Activated T-cell treated with anti-CD3 and anti-CD28 coated beads, Interleukin-2, amount 50 U/mL, for 72 hours (primary cell): ENCODE data around the gene TNFSF4. TPM values are rescaled to one million over a fixed set of nuclear protein-coding genes. Genes with fewer than 3 reads are reported as not detected.
A peak's percentile ranks its signal among the peaks of the same experiment; 100 is the strongest.

ENCODE experiments used
- ATAC-seq, 2 donors: fragments of 150-1000 bp; cut with Tn5 transposase; replicated peaks in 1 of 2; 2 replicates each; pipeline ENCODE4 v1.10.0; 2021; ENCODE audit warnings: moderate library complexity in 2 of 2, mild to moderate bottlenecking in 1 of 2
- DNase-seq, 2 donors: peaks; one replicate each; pipeline ENCODE4 v3.0.0; 2021 to 2022; ENCODE audit warnings: mixed read lengths in 1 of 2
- H3K27ac Mint-ChIP-seq: one replicate; pipeline ENCODE4 v1.8.0; 2022; ENCODE audit warnings: mild to moderate bottlenecking, moderate library complexity, mixed read lengths
- H3K27me3 Mint-ChIP-seq: one replicate; pipeline ENCODE4 v1.8.0; 2022; ENCODE audit warnings: low read depth, mixed read lengths
- H3K36me3 Mint-ChIP-seq, 2 donors: one replicate each; pipeline ENCODE4 v1.8.0; 2022; ENCODE audit warnings: mixed read lengths in 2 of 2, mild to moderate bottlenecking in 1 of 2; ENCODE audit not compliant: insufficient read depth in 2 of 2
- H3K4me1 Mint-ChIP-seq: one replicate; pipeline ENCODE4 v1.8.0; 2022; ENCODE audit warnings: low read depth, mixed read lengths
- H3K4me3 Mint-ChIP-seq, 2 donors: one replicate each; pipeline ENCODE4 v1.8.0; 2022; ENCODE audit warnings: mild to moderate bottlenecking in 2 of 2, mixed read lengths in 2 of 2, moderate library complexity in 2 of 2
- H3K9me3 Mint-ChIP-seq, 2 donors: one replicate each; pipeline ENCODE4 v1.8.0; 2022; ENCODE audit warnings: mixed read lengths in 2 of 2
- total RNA-seq, 2 donors: library from RNA; stranded (reverse); gene quantifications; one replicate each; pipeline ENCODE4 v1.2.3, GENCODE V29; 2022

The TNFSF4 gene
- total RNA-seq, 2 donors from 2014 or later = 2.0 to 2.4 TPM

- no peaks in the 10 kb centered on the region for H3K36me3 Mint-ChIP-seq
- H3K4me1 Mint-ChIP-seq = peaks cover 51% of the 10 kb centered on the region
- H3K27me3 Mint-ChIP-seq = peaks cover 53% of the 10 kb centered on the region
- peak overlapping the region; percentile 56 to 67 for H3K4me3 Mint-ChIP-seq
- peak overlapping the region; percentile 2 for H3K27ac Mint-ChIP-seq
- DNase-seq (peak in 1 of 2 donors; percentile 7), ATAC-seq (peak; percentile 71 to 74)
- no peaks in the 10 kb centered on the region for H3K9me3 Mint-ChIP-seq
Observed at GRCh38 chr1:173205146-173206051, 1.7 kb downstream of the TNFSF4 start.

- Mint-ChIP-seq H3K36me3 (no peaks in the 10 kb centered on the region), H3K9me3 (no peaks in the 10 kb centered on the region), H3K4me3 (no peak overlapping the region), H3K27me3 (peaks cover 52% of the 10 kb centered on the region), H3K4me1 (peaks cover 51% of the 10 kb centered on the region), H3K27ac (no peak overlapping the region)
- ATAC-seq = no peak
- no peak for DNase-seq
Observed at GRCh38 chr1:173204693-173205092, 2.4 kb downstream of the TNFSF4 start.

- H3K27me3 Mint-ChIP-seq = peaks cover 55% of the 10 kb centered on the region
- no peaks in the 10 kb centered on the region for H3K9me3 Mint-ChIP-seq
- H3K4me1 Mint-ChIP-seq = peaks cover 44% of the 10 kb centered on the region
- peak in 1 of 2 donors; percentile 13 for DNase-seq
- no peak overlapping the region for H3K27ac Mint-ChIP-seq
- H3K36me3 Mint-ChIP-seq = no peaks in the 10 kb centered on the region
- no peak overlapping the region for H3K4me3 Mint-ChIP-seq
- ATAC-seq = no peak
Observed at GRCh38 chr1:173202424-173203145, 4.5 kb downstream of the TNFSF4 start.

GRCh38 chr1:173201969-173202368 lies 5.2 kb downstream of the TNFSF4 start:
- no peak overlapping the region for H3K27ac Mint-ChIP-seq
- H3K36me3 Mint-ChIP-seq = no peaks in the 10 kb centered on the region
- no peaks in the 10 kb centered on the region for H3K9me3 Mint-ChIP-seq
- DNase-seq (no peak), ATAC-seq (no peak)
- peaks cover 55% of the 10 kb centered on the region for H3K27me3 Mint-ChIP-seq
- no peak overlapping the region for H3K4me3 Mint-ChIP-seq
- H3K4me1 Mint-ChIP-seq = peaks cover 38% of the 10 kb centered on the region

GRCh38 chr1:173195596-173196088 lies 11.5 kb downstream of the TNFSF4 start:
- ATAC-seq = peak; percentile 91 to 93
- H3K36me3 Mint-ChIP-seq = peaks cover 0 to 3% of the 10 kb centered on the region in 2 donors
- peak overlapping the region in 1 of 2 donors; percentile 29 for H3K4me3 Mint-ChIP-seq
- H3K27me3 Mint-ChIP-seq = peaks cover 39% of the 10 kb centered on the region
- DNase-seq = peak; percentile 70 to 79
- H3K4me1 Mint-ChIP-seq = peaks cover 18% of the 10 kb centered on the region
- H3K27ac Mint-ChIP-seq = no peak overlapping the region
- no peaks in the 10 kb centered on the region for H3K9me3 Mint-ChIP-seq

- Mint-ChIP-seq H3K27me3 (peaks cover 29% of the 10 kb centered on the region), H3K36me3 (peaks cover 0 to 3% of the 10 kb centered on the region in 2 donors), H3K9me3 (no peaks in the 10 kb centered on the region), H3K4me3 (no peak overlapping the region), H3K4me1 (peaks cover 24% of the 10 kb centered on the region), H3K27ac (no peak overlapping the region)
- ATAC-seq (no peak), DNase-seq (no peak)
Observed at GRCh38 chr1:173193639-173194038, 13.5 kb downstream of the TNFSF4 start.

GRCh38 chr1:173191011-173191705 lies 16.0 kb downstream of the TNFSF4 start:
- ATAC-seq (no peak), DNase-seq (no peak)
- H3K4me3 Mint-ChIP-seq = no peak overlapping the region
- peaks cover 0 to 3% of the 10 kb centered on the region in 2 donors for H3K36me3 Mint-ChIP-seq
- no peak overlapping the region for H3K27ac Mint-ChIP-seq
- peaks cover 19% of the 10 kb centered on the region for H3K4me1 Mint-ChIP-seq
- H3K27me3 Mint-ChIP-seq = peaks cover 15% of the 10 kb centered on the region
- H3K9me3 Mint-ChIP-seq = no peaks in the 10 kb centered on the region

- Mint-ChIP-seq H3K36me3 (peaks cover 0 to 3% of the 10 kb centered on the region in 2 donors), H3K27me3 (peaks cover 15% of the 10 kb centered on the region), H3K4me3 (no peak overlapping the region), H3K4me1 (peaks cover 11% of the 10 kb centered on the region), H3K9me3 (no peaks in the 10 kb centered on the region), H3K27ac (no peak overlapping the region)
- DNase-seq (no peak), ATAC-seq (no peak)
Observed at GRCh38 chr1:173190101-173190936, 16.8 kb downstream of the TNFSF4 start.

GRCh38 chr1:173187671-173188237 lies 19.4 kb downstream of the TNFSF4 start:
- Mint-ChIP-seq H3K4me1 (peaks cover 7% of the 10 kb centered on the region), H3K27ac (no peak overlapping the region), H3K4me3 (no peak overlapping the region), H3K9me3 (no peaks in the 10 kb centered on the region), H3K36me3 (no peaks in the 10 kb centered on the region), H3K27me3 (no peaks in the 10 kb centered on the region)
- no peak for ATAC-seq
- DNase-seq = no peak

- H3K36me3 Mint-ChIP-seq = no peaks in the 10 kb centered on the region
- H3K4me3 Mint-ChIP-seq = no peak overlapping the region
- ATAC-seq (no peak), DNase-seq (no peak)
- no peak overlapping the region for H3K27ac Mint-ChIP-seq
- H3K9me3 Mint-ChIP-seq = no peaks in the 10 kb centered on the region
- H3K4me1 Mint-ChIP-seq = no peaks in the 10 kb centered on the region
- H3K27me3 Mint-ChIP-seq = no peaks in the 10 kb centered on the region
Observed at GRCh38 chr1:173181791-173182190, 25.3 kb downstream of the TNFSF4 start.

GRCh38 chr1:173176246-173176645 lies 30.9 kb downstream of the TNFSF4 start:
- peaks cover 11 to 14% of the 10 kb centered on the region in 2 donors for H3K36me3 Mint-ChIP-seq

More at GRCh38 chr1:173176246-173176645, 30.9 kb downstream of the TNFSF4 start:
- ATAC-seq (no peak), DNase-seq (no peak)
- H3K27me3 Mint-ChIP-seq = no peaks in the 10 kb centered on the region
- peaks cover 8 to 16% of the 10 kb centered on the region in 2 donors for H3K9me3 Mint-ChIP-seq
- H3K4me1 Mint-ChIP-seq = no peaks in the 10 kb centered on the region
- no peak overlapping the region for H3K4me3 Mint-ChIP-seq
- no peak overlapping the region for H3K27ac Mint-ChIP-seq
